Thoracic aorta (tissue), 2 donors: ENCODE data around the gene SCGB1D2. TPM values are rescaled to one million over a fixed set of nuclear protein-coding genes. Genes with fewer than 3 reads are reported as not detected.
"Not testable (repeated sequence)": the region's sequence is repeated elsewhere in the genome, so short reads cannot be mapped to it uniquely, and the experiment has no call there.

Source experiments
- ATAC-seq: fragments of 150-250 bp; one replicate; pipeline ENCODE4 v1.8.0; 2017; ENCODE audit warnings: low read depth; ENCODE audit not compliant: insufficient number of reproducible peaks, low FRiP score
- DNase-seq: peaks from one replicate; pipeline ENCODE4 v3.0.0-alpha.2; 2020; ENCODE audit warnings: low spot score
- H3K27ac ChIP-seq, 2 donors: fragments of 200-600 bp; sonication (generic); 1 replicate in 1 of 2; 2 replicates in 1 of 2; pipeline ENCODE4 v1.5.1; 2016; ENCODE audit warnings: mild to moderate bottlenecking in 2 of 2, moderate library complexity in 2 of 2
- H3K27me3 ChIP-seq: fragments of 200-600 bp; sonication (generic); replicated peaks from 2 replicates; pipeline ENCODE4 v1.6.0; 2016; ENCODE audit warnings: mild to moderate bottlenecking; ENCODE audit not compliant: insufficient read depth
- H3K36me3 ChIP-seq: fragments of 200-600 bp; sonication (generic); one replicate; pipeline ENCODE4 v1.5.1; 2016
- H3K4me1 ChIP-seq, 2 donors: fragments of 200-600 bp; sonication (generic); 1 replicate in 1 of 2; 2 replicates in 1 of 2; pipeline versions ENCODE4 v1.5.1 to v1.6.0; 2016; ENCODE audit warnings: low read depth in 2 of 2, mild to moderate bottlenecking in 1 of 2; ENCODE audit not compliant: control insufficient read depth in 1 of 2
- H3K4me3 ChIP-seq: fragments of 200-600 bp; sonication (generic); 2 replicates; pipeline ENCODE4 v1.5.1; 2016; ENCODE audit warnings: mild to moderate bottlenecking
- H3K9me3 ChIP-seq: fragments of 200-600 bp; sonication (generic); 2 replicates; pipeline ENCODE4 v1.5.1; 2016
- total RNA-seq, 2 donors: library from RNA; depleted of rRNA; stranded (reverse); fragments of >200 nt; gene quantifications; one replicate each; pipeline versions ENCODE4 v1.1.0 to v1.2.3, GENCODE V29; 2016
- TF ChIP-seq, protein P1 (sequence below): fragments of 200-600 bp; sonication (generic); IDR thresholded peaks from one replicate; pipeline ENCODE4 v1.5.1; 2019; ENCODE audit warnings: antibody characterized with exemption

The SCGB1D2 gene
- total RNA-seq, 2 donors from 2014 or later, result not detected

DNA sequence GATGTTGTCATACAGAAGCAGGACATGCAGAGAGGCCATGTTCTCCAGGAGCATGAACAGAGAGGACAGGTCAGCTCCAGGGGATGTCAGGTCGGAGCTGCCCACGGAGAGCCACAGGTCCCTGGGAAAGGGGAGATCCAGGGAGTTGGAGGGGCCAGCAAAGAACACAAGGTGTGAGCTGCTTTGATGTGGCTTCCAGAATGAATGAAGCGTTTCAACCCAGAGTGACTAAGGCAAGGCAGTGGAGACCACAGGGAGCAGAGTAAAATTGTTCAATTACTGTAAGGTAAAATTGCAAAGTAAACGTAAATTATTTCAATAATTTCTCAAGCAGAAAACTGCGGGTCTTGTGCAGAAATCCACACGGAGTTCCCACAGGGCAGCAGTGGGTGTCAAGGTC, 39.1 kb upstream of the SCGB1D2 start:
- TF ChIP-seq, protein P1, sequence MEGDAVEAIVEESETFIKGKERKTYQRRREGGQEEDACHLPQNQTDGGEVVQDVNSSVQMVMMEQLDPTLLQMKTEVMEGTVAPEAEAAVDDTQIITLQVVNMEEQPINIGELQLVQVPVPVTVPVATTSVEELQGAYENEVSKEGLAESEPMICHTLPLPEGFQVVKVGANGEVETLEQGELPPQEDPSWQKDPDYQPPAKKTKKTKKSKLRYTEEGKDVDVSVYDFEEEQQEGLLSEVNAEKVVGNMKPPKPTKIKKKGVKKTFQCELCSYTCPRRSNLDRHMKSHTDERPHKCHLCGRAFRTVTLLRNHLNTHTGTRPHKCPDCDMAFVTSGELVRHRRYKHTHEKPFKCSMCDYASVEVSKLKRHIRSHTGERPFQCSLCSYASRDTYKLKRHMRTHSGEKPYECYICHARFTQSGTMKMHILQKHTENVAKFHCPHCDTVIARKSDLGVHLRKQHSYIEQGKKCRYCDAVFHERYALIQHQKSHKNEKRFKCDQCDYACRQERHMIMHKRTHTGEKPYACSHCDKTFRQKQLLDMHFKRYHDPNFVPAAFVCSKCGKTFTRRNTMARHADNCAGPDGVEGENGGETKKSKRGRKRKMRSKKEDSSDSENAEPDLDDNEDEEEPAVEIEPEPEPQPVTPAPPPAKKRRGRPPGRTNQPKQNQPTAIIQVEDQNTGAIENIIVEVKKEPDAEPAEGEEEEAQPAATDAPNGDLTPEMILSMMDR, result no peak
- H3K27me3 ChIP-seq, result no peaks in the 10 kb centered on the region
- H3K36me3 ChIP-seq, result no peaks in the 10 kb centered on the region
- H3K27ac ChIP-seq, result no peak overlapping the region
- no peak for DNase-seq
- no peaks in the 10 kb centered on the region for H3K4me1 ChIP-seq
- ATAC-seq, result no peak
- H3K9me3 ChIP-seq, result no peaks in the 10 kb centered on the region
- H3K4me3 ChIP-seq, result no peak overlapping the region

DNA sequence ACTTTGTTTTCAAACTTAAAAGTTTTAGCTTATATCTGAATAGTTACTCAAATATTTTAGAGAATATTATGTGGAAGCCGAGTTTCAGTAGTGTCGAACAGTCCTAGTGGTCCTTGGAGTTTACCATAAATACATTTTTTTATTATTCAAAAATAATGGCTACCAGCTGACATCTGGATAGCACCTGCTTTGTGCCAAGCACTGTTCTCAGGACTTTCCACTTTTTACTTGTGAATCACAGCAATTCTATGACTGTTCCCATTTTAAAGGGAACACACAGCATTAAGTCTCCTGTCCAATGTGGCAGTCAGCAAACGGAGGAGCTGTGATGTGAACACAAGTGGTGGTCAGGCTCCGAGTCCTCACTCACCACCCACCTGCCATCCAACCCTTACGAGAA, 37.6 kb upstream of the SCGB1D2 start:
- Histone ChIP-seq H3K4me1 (no peaks in the 10 kb centered on the region), H3K27ac (no peak overlapping the region), H3K36me3 (no peaks in the 10 kb centered on the region), H3K27me3 (no peaks in the 10 kb centered on the region), H3K4me3 (no peak overlapping the region), H3K9me3 (no peaks in the 10 kb centered on the region)
- ATAC-seq (no peak), DNase-seq (no peak)
- TF ChIP-seq, protein P1, result no peak

GRCh38 chr11:62205441-62205840, 36.6 kb upstream of the SCGB1D2 start:
- no peaks in the 10 kb centered on the region for H3K9me3 ChIP-seq
- no peaks in the 10 kb centered on the region for H3K4me1 ChIP-seq
- TF ChIP-seq, protein P1, result no peak
- H3K4me3 ChIP-seq, result no peak overlapping the region
- no peak overlapping the region for H3K27ac ChIP-seq
- no peaks in the 10 kb centered on the region for H3K27me3 ChIP-seq
- no peaks in the 10 kb centered on the region for H3K36me3 ChIP-seq
- ATAC-seq (no peak), DNase-seq (no peak)

- not testable (repeated sequence) for H3K4me3 ChIP-seq, DNase-seq, H3K27ac ChIP-seq, H3K36me3 ChIP-seq, ATAC-seq, H3K9me3 ChIP-seq, H3K4me1 ChIP-seq, H3K27me3 ChIP-seq
Measured at GRCh38 chr11:62206276-62207066, 35.6 kb upstream of the SCGB1D2 start.

DNA sequence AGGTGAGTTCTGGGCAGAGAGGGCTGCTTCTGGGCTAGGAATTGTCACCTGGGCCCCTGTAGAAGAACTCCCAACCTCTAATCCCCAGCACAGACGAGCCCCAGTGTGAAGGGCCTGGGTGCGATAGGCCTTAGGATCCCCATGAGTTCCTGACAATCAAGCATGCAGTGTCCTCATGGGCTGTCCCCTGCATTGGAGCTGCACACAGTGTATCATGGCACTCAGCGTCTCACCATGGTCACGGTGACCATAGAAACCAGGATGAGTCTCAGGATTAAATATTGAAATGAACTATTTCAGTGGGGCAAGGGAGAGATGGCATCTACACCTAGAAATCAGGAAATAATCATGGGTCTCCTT, 33.3 kb upstream of the SCGB1D2 start:
- Histone ChIP-seq H3K27ac (no peak overlapping the region), H3K27me3 (no peaks in the 10 kb centered on the region), H3K4me1 (no peaks in the 10 kb centered on the region), H3K4me3 (no peak overlapping the region), H3K9me3 (no peaks in the 10 kb centered on the region), H3K36me3 (no peaks in the 10 kb centered on the region)
- TF ChIP-seq, protein P1, result no peak
- no peak for ATAC-seq
- DNase-seq, result no peak
